Upper lobe of right lung (tissue), 1 donor: ENCODE data around the gene CFTR. TPM values are rescaled to one million over a fixed set of nuclear protein-coding genes. Genes with fewer than 3 reads are reported as not detected.
"Not testable (repeated sequence)": the region's sequence is repeated elsewhere in the genome, so short reads cannot be mapped to it uniquely, and the experiment has no call there.

Source experiments
- ATAC-seq: fragments of 200-7000 bp; cut with Tn5 transposase; one replicate; pipeline ENCODE4 v1.9.1; 2020; ENCODE audit warnings: mild to moderate bottlenecking, moderate library complexity
- DNase-seq: peaks from one replicate; pipeline ENCODE4 v3.0.0-alpha.2; 2020
- H3K27ac ChIP-seq: fragments of 200-600 bp; one replicate; pipeline ENCODE4 v1.8.0; 2022
- H3K27me3 ChIP-seq: fragments of 200-600 bp; one replicate; pipeline ENCODE4 v1.8.0; 2022; ENCODE audit warnings: mild to moderate bottlenecking
- H3K36me3 ChIP-seq: fragments of 200-600 bp; one replicate; pipeline ENCODE4 v1.8.0; 2022
- H3K4me1 ChIP-seq: fragments of 200-600 bp; one replicate; pipeline ENCODE4 v1.8.0; 2022
- H3K4me3 ChIP-seq: fragments of 200-600 bp; one replicate; pipeline ENCODE4 v1.8.0; 2022; ENCODE audit warnings: mild to moderate bottlenecking
- H3K9me3 ChIP-seq: fragments of 200-600 bp; one replicate; pipeline ENCODE4 v1.8.0; 2022
- CTCF ChIP-seq: fragments of 200-600 bp; IDR thresholded peaks from one replicate; pipeline ENCODE4 v1.8.0; 2022; ENCODE audit warnings: antibody characterized with exemption
- intact Hi-C: fragments of 100-400 bp; cut with DNase I; formaldehyde crosslinking; loops from one replicate; pipeline ENCODE4 v1.11.0; 2022
- total RNA-seq: library from RNA; stranded (reverse); fragmentation: NEBNext Ultra II Directional; extraction: Animal tissue kit (Norgen Biotek cat#: 25700); gene quantifications from one replicate; pipeline ENCODE4 v1.2.1, GENCODE V29; 2021
- donor health status: DM: no; HTN: yes; CAD: no; lungs with severe emphysema.

CFTR gene
- total RNA-seq, 1 donor from 2014 or later: 28.0 TPM

GRCh38 chr7:117502331-117502730, 22.5 kb downstream of the CFTR start:
- ATAC-seq: no peak
- Histone ChIP-seq H3K9me3 (no peaks in the 10 kb centered on the region), H3K27ac (no peak overlapping the region), H3K36me3 (no peaks in the 10 kb centered on the region), H3K27me3 (no peaks in the 10 kb centered on the region), H3K4me3 (no peak overlapping the region), H3K4me1 (no peaks in the 10 kb centered on the region)
- intact Hi-C loops: no loop called here
- TF ChIP-seq CTCF: no peak
- no peak for DNase-seq

DNA sequence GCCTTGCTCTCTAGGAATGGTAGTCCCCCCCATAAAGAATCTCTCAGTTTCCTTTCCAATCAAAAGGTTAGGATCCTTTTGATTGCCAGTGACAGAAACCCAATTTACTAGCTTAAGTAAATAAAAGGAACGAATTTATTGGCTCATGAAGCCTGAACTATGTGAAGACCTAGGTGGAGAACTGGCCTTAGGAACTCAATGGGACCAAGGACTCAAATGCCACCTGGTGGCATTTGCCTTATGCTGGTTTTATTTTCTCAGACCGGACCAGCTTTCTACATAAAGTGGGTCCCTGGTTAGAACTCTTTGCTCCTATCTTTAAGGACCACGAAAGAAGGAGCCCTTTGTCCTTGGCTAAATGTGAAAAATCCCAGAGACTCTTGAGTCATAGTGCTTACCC, 25.4 kb downstream of the CFTR start:
- no peak for TF ChIP-seq CTCF
- Histone ChIP-seq H3K4me1 (no peaks in the 10 kb centered on the region), H3K9me3 (no peaks in the 10 kb centered on the region), H3K4me3 (no peak overlapping the region), H3K27ac (no peak overlapping the region), H3K27me3 (no peaks in the 10 kb centered on the region), H3K36me3 (no peaks in the 10 kb centered on the region)
- ATAC-seq: no peak
- no peak for DNase-seq
- intact Hi-C loops: no loop called here

- ATAC-seq (no peak), DNase-seq (no peak)
- no peaks in the 10 kb centered on the region for H3K9me3 ChIP-seq
- intact Hi-C loops: no loop called here
- no peaks in the 10 kb centered on the region for H3K36me3 ChIP-seq
- no peak overlapping the region for H3K4me3 ChIP-seq
- no peak for TF ChIP-seq CTCF
- H3K27me3 ChIP-seq: no peaks in the 10 kb centered on the region
- H3K4me1 ChIP-seq: no peaks in the 10 kb centered on the region
- no peak overlapping the region for H3K27ac ChIP-seq
Measured at GRCh38 chr7:117508676-117509075, 28.9 kb downstream of the CFTR start.

GRCh38 chr7:117517194-117517593, 37.4 kb downstream of the CFTR start:
- H3K4me3 ChIP-seq, ATAC-seq, H3K9me3 ChIP-seq, intact Hi-C loops, DNase-seq, H3K36me3 ChIP-seq, H3K4me1 ChIP-seq, H3K27me3 ChIP-seq, H3K27ac ChIP-seq: not testable (repeated sequence)

- H3K9me3 ChIP-seq: no peaks in the 10 kb centered on the region
- H3K27ac ChIP-seq: no peak overlapping the region
- ATAC-seq (no peak), DNase-seq (no peak)
- no peaks in the 10 kb centered on the region for H3K4me1 ChIP-seq
- TF ChIP-seq CTCF: no peak
- H3K36me3 ChIP-seq: no peaks in the 10 kb centered on the region
- H3K4me3 ChIP-seq: no peak overlapping the region
- intact Hi-C loops: no loop called here
- no peaks in the 10 kb centered on the region for H3K27me3 ChIP-seq
Measured at GRCh38 chr7:117530390-117530789, 50.6 kb downstream of the CFTR start.

DNA sequence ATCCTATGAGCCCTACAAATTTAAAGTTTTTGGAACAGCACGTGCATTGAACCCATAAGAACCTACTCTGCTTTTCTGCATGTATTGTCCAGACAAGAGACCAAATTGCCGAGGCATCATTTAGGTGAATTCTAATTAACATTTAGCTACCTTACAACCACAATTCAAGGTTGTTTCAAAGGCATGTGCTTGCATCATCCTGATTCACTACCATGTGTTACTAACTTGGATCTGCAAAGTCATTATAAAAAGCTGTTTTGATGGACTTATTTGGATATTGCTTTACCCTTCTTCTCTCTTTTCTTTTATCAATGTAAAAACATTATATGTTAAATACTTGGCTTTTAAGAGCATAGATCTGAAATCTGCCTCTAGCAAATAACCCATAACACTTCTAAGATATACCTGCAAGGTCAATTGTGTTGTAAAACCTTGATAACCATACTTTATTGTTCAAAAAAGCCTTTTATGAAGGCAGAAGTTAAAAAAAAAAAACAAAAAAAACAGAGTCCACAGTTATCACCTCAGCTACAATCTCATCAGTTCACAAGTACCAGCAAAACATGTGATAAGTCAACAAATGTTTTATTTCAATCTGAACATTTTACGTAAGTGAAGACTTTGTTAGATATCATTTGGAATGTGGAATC, 51.9 kb downstream of the CFTR start:
- TF ChIP-seq CTCF: no peak
- ATAC-seq: no peak

More for the DNA sequence above, 51.9 kb downstream of the CFTR start:
- H3K27ac ChIP-seq: no peak overlapping the region
- no peaks in the 10 kb centered on the region for H3K36me3 ChIP-seq
- no peak for DNase-seq
- no peak overlapping the region for H3K4me3 ChIP-seq
- H3K27me3 ChIP-seq: no peaks in the 10 kb centered on the region
- intact Hi-C loops: no loop called here
- no peaks in the 10 kb centered on the region for H3K4me1 ChIP-seq
- H3K9me3 ChIP-seq: no peaks in the 10 kb centered on the region
